Activated CD4-positive, alpha-beta T cell treated with anti-CD3 and anti-CD28 coated beads for 1 hour (primary cell): ENCODE data around the gene TRAPPC2L.

ENCODE experiments used
- DNase-seq: peaks from one replicate; pipeline ENCODE4 v3.0.0-alpha.2; 2020

TRAPPC2L gene, protein sequence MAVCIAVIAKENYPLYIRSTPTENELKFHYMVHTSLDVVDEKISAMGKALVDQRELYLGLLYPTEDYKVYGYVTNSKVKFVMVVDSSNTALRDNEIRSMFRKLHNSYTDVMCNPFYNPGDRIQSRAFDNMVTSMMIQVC

DNA sequence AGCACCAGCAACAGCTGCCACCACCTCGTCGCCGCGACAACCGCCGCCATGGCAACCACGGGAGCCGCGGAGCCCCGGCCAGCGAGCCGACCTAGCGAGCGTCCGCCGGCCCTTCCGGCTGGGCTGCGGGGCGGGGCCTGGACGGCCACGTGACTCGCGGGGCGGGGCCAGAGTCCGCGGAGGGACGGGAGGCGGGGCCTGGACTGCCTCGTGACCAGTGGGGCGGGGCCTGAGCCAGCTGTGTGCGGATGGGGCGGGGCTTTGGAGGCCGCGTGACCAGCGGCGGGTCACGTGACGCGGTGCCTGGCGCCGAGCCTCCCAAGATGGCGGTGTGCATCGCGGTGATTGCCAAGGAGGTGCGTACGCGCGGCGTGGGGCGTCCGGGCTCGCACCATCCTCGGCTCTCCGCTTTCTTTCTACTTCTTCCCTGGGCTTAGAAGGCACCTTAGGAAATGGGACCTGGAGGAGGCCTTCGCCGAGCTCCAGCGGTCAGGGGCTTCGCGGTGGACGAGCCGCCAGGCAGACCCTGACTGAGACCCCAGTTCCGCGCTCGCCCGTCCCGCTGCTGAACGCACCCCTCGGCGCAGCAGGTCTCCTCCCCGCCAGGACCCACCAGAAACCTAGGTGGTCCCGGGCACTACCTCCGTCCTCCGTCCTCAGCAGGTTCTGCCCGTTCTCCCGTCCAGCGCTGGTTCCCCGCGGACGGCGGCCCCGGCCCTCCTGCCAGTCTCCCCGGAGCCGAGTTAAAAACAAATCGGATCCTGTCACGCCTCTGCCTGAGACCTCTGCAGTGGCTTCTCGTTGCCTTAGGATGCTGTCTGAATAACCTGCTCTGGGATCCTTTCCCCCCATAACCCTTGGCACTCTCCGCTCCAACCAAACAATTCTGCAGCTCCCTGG, at the start of gene TRAPPC2L, which contains the start of gene GALNS:
TRAPPC2L (plus strand) TSS at position 300 of the 900 bp plus-strand sequence; CDS start at position 324, 24 bp downstream.
GALNS (minus strand) TSS at position 120 of the 900 bp plus-strand sequence; CDS start at position 50, 70 bp downstream.
- peak; percentile 98 for DNase-seq

DNA sequence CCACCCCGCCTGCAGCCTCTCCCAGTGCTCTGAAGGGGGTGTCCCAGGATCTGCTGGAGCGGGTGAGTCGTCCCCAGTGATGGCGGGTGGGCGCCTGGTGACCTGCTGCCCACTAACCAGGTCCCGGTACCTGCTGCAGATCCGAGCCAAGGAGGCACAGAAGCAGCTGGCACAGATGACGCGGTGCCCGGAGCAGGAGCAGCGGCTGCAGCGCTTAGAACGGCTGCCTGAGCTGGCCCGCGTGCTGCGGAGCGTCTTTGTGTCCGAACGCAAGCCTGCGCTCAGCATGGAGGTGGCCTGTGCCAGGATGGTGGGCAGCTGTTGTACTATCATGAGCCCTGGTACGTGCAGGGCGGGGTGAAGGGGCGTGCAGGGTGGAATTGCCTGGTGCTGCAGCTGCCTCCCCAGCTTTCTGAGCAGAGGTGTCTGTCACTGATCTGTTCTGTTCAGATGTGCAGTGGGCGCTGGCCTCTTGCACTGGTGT, 49.7 kb upstream of the TRAPPC2L start:
- DNase-seq: no peak

- no peak for DNase-seq
Measured at GRCh38 chr16:88807626-88808453, 49.1 kb upstream of the TRAPPC2L start.

DNA sequence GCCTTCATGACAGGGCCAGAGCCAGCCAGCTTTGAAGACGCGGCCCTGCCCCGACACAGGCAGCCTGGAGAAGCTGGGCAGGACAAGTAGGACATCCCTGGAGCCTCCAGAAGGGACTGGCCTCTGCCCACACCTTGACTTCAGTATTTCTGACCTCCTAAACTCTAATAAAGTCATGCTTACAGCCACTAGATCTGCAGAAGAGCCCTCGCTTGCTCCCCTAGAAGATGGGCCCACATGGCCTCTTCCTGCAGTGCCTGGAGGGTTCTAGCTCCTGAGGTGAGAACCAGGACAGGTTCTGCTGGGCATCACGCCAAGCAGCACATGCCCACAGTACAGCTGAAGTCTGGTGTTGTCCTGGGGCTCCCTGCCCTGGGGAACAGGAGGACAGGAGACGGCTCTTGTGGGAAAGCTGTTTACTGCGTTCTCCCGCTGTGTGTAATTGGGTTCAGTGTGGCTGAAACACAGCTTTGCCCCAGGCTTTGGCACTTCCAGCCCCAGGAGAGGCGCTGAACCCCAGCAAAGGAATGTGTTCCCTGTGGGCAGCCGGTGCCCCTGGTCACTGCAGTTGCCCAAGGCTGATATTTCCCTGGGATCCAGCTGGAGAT, 47.8 kb upstream of the TRAPPC2L start:
- DNase-seq: no peak

DNA sequence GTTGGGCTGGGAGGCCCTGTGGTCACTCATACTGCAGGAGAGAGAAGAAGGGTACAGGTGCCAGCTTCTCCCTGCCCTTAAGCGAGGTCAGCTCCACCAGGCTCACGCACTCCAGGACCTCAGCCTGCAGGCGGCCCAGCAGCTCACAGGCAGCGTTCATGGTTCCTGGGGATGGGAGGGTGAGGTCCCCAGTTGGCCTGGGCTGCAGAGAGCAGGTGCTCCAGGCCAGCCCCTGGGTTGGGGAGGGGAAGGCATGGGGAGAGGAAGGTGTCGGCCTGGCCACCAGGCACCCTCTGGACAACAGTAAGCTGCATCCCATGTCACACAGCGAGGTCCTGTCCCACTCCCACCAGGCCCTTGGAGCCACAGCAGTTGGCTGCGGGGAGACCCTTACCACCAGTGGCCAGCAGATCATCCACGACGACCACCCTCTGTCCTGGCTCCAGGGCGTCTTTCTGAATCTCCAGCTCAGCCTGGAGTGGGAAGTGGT, 47.2 kb upstream of the TRAPPC2L start:
- DNase-seq: no peak

DNA sequence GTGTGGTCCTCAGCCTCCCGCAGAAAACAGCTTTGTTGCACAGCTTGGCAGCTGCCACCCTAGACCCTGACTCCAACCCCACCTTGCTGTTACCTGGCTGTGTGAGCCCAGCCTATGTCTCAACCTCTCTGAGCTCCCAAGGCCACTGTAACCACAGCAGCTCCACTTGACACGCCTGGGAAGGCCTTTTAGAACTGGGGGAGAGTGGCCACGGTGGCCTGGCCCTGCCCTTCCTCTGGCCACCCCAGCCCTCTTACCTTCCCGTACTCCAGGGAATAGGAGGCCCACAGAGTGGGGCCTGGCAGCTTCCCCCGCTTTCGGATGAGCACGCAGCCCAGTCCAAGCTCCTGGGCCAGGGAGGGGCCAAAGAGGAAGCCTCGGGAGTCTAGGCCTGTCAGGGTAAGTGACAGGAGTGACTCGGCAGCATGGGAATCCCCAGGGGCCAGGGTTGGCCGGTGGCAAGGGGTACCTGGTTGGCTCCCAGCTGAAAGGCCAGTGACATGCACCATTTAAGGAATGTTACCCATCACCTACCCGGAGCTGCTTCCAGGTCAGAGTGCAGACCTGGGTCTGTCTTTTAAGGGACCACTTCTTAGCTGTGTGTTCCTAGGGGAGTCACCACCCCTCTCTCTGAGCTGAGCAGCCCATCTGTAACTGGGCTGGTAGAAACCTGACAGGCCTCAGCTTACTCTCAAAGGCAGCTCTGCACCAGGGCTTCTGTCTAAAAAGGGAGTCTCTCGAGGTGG, 46.6 kb upstream of the TRAPPC2L start:
- no peak for DNase-seq

- peak; percentile 46 for DNase-seq
Measured at GRCh38 chr16:88810912-88811768, 45.8 kb upstream of the TRAPPC2L start.

DNA sequence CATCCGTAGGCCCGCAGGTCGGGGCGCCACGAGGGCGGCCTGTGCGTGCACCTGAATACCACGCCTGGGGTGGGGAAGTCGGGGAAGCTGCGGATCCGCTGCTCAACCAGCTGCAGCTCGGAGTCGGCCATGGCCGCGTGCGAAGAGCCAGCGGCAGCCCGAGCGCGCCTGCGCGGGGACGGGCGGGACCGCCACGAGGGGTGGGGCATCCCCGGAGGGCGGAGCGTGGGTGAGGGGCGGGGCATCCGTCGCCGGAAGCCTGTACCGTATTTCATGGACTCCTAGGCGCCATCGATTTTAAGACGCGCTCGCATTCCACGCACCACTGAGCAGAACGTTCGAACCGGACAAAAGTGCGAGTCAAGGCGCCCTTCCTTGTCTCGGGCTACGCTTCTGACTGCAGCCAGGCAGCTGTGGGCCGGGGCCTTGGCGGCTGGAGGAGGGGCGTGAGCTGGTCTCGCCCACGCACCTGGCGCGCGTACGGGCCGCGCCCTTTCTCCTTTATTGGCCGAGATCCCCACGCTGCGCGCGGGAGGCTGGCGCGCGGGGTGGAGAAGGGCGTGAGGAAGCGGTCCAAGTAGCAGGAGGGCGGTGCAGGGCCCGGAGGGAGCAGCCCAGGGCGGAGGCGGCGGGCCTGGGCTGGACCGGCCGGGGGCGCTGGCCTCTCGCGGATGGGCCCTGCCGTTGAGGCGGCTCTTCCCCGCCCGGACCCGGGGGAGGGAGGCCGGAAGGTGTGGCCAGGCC, 45.0 kb upstream of the TRAPPC2L start, which contains the start of gene APRT:
APRT (minus strand) TSS at position 160 of the 744 bp plus-strand sequence; CDS start at position 131, 29 bp downstream.
- peak; percentile 96 for DNase-seq

- DNase-seq: no peak
Measured at GRCh38 chr16:88812513-88813268, 44.2 kb upstream of the TRAPPC2L start.

GRCh38 chr16:88813269-88814143, 43.4 kb upstream of the TRAPPC2L start:
- no peak for DNase-seq

- no peak for DNase-seq
Measured at GRCh38 chr16:88814144-88814502, 42.8 kb upstream of the TRAPPC2L start.

- no peak for DNase-seq
Measured at GRCh38 chr16:88815227-88815626, 41.7 kb upstream of the TRAPPC2L start.

- no peak for DNase-seq
Measured at GRCh38 chr16:88815901-88816589, 40.9 kb upstream of the TRAPPC2L start.

DNA sequence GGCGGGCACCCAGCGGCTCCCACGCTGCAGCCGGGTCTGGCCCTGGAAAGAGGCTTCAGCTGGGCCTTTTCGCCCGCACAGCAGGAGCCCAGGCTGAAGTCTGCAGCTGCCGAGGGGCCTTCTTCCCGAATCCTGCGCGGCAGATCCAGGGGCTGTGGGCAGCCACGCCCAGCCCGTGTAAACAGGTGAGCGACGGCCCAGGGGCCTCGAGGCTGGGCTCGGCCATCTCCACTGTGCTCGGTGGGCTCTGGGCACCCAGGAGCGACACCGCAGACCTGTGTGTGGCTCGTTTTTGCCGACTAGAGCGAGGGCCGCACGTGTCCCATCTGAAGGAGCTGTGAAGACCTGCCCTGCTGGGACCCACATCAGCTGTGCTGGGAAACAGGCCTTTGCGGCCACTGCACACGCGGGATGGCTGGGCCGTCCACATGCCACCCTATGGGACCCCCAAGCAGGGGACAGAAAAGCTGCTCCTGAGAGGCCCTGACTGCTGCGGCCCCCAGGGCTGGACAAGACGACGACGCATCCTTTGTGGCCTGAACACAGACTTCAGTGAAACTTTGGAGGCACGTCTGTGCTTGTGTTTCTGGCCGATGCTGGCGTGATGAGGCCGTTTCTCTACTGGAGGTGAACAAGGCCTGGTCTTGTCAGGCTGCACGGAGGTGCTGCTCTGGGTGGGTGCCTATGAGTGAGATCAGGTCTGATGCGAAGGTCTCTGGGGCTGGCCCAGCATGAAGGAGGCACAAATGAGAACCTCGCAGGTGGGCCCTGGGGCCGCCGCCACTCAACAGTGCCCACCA, 40.0 kb upstream of the TRAPPC2L start:
- DNase-seq: no peak

DNA sequence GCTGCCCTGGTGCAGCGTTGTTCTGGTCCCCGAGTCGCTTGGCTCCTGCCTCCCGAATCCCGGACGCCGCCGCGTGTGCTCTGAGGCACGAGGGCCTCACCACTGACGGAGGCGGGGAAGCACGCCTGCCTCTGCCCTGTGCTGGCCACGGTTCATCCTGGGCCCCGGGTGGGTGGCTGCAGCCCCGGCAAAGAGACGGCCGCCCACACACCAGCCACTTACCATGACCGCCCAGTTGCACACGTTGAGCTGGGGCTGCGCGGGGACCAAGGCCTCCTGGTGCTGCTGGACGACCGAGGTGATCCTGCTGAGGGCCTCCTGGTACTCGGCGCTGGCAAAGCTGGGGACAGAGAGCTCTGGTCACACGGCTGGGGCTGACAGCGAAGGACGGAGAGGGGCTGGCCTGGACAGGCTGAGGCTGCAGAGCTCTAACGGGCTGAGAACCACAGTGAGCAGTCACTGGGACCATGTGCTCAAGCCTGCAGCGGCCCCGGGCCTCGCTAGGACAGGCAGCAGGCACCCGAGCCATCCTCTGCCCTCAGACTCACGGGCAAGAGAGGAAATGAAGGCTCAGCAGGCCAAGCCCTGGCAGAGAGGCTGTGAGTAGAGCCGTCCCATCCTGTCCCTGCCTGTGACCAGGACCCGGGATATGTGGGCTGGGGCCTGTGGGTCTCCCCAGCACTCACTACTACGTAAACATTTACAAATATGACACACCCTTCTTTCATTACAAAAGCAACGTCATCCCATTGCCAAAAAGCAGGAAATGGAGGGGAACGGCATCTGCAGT, 38.9 kb upstream of the TRAPPC2L start:
- no peak for DNase-seq

DNA sequence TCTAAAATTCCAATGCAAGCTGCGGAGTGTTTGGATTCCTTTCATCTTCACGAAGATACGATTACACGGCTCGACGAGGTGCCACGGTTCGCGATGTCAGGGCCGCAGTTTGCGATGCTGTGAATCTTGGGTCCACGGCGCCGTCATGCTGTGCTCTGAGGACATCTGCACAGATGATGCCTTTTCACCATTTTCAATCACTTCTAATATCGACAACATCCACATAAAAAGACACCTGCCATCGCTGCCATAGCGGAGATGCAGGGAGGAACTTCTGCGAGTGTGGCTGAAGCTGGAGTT, 38.4 kb upstream of the TRAPPC2L start:
- DNase-seq: no peak
